OCI-LY7 (cell line): ENCODE measurements around the gene FAXC.

ENCODE experiments used
- CTCF ChIP-seq: fragments of 200-600 bp; sonication (generic); conservative IDR thresholded peaks from 2 replicates; pipeline ENCODE4 v1.5.1; 2014; ENCODE audit warnings: mild to moderate bottlenecking, antibody characterized with exemption, low read length, moderate library complexity, mixed read lengths
- EZH2phosphoT487 ChIP-seq: fragments of 200-600 bp; sonication (generic); IDR thresholded peaks from 2 replicates; pipeline ENCODE4 v1.6.1; 2018; ENCODE audit warnings: low read depth, borderline replicate concordance, mild to moderate bottlenecking, mixed run types, antibody characterized with exemption, low read length, moderate library complexity, mixed read lengths

DNA sequence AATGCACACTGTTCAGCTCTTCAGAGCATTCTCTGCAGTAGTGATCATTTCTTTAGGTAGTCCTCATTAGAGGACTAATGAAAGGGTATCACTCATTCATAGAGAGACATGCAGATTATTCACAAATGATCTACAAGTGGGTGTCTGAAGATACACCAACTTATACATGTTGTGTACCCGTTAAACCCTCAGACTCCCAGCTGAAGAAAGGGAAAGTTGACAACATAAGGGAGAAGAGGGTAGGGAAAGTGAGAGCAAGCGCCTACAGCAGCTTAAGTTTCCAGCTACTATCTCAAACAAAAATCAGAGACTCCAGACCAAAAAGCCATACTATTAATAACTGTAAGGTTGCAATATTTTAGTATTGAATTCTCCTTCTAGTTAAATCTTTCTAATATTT lies 37.1 kb downstream of the FAXC start:
- TF ChIP-seq CTCF = no peak
- no peak for TF ChIP-seq EZH2phosphoT487
